WTC11 (cell line): ENCODE measurements around the gene DOHH.

Experiments used
- CTCF ChIP-seq: fragments of 200-600 bp; IDR thresholded peaks from 2 replicates; pipeline ENCODE4 v1.8.0; 2022; ENCODE audit warnings: antibody characterized with exemption
- JUN ChIP-seq: sonication (generic); formaldehyde crosslinking; IDR thresholded peaks from 2 replicates; pipeline ENCODE4 v1.8.0; 2023; ENCODE audit warnings: mild to moderate bottlenecking, missing genetic modification reagents

- no peak for TF ChIP-seq CTCF
- TF ChIP-seq JUN, result no peak
Measured at GRCh38 chr19:3479177-3479833, 21.2 kb downstream of the DOHH start.
